GM12878 (cell line): Measurements from ENCODE around the gene MID1.

ENCODE experiments used
- CEBPZ ChIP-seq: fragments of 150-350 bp; IDR thresholded peaks from 2 replicates; pipeline ENCODE4 v1.6.1; 2016; ENCODE audit warnings: low read depth, low read length
- EP300 ChIP-seq, 2 experiments: fragments of 150-350 bp in 1 of 2; IDR thresholded peaks; 2 replicates each; pipeline ENCODE4 v1.6.1; 2011 to 2012; ENCODE audit warnings: low read depth in 2 of 2, low read length in 2 of 2, borderline replicate concordance in 1 of 2, improper control_type of control experiment in 1 of 2, inconsistent platforms in 1 of 2; ENCODE audit not compliant: control insufficient read depth in 1 of 2
- JUNB ChIP-seq: IDR thresholded peaks from 2 replicates; pipeline ENCODE4 v1.6.1; 2016; ENCODE audit warnings: antibody characterized with exemption, mild to moderate bottlenecking
- POLR2AphosphoS5 ChIP-seq: IDR thresholded peaks from 2 replicates; pipeline ENCODE4 v1.6.1; 2011; ENCODE audit warnings: mild to moderate bottlenecking, low read length, inconsistent platforms
- SIX5 ChIP-seq: IDR thresholded peaks from 2 replicates; pipeline ENCODE4 v1.6.1; 2011; ENCODE audit warnings: mild to moderate bottlenecking, low read depth, low read length, moderate library complexity; ENCODE audit not compliant: severe bottlenecking
- SPI1 ChIP-seq: IDR thresholded peaks from 2 replicates; pipeline ENCODE4 v1.6.1; 2011; ENCODE audit warnings: low read depth, mild to moderate bottlenecking, low read length, moderate library complexity, borderline replicate concordance; ENCODE audit not compliant: insufficient read depth
- SUZ12 ChIP-seq: fragments of 200-600 bp; sonication (generic); IDR thresholded peaks from one replicate; pipeline ENCODE4 v1.6.1; 2018; ENCODE audit warnings: antibody characterized with exemption, mild to moderate bottlenecking; ENCODE audit not compliant: unreplicated experiment
- ZNF274 ChIP-seq: IDR thresholded peaks from one replicate; pipeline ENCODE4 v1.8.0; 2011; ENCODE audit not compliant: insufficient read length, insufficient read depth
- TF ChIP-seq, protein P1 (sequence below), 3 experiments: IDR thresholded peaks in 2 of 3; conservative IDR thresholded peaks in 1 of 3; 2 replicates each; pipeline ENCODE4 v1.5.1; 2011; ENCODE audit warnings: low read depth in 3 of 3, low read length in 3 of 3, mild to moderate bottlenecking in 3 of 3, control low read depth in 2 of 3, moderate library complexity in 2 of 3, inconsistent platforms in 1 of 3, mixed read lengths in 1 of 3; ENCODE audit not compliant: control insufficient read depth in 2 of 3, insufficient read depth in 1 of 3; ENCODE audit errors: extremely low read depth in 1 of 3
- TF ChIP-seq, protein P2 (sequence below): fragments of 450-650 bp; IDR thresholded peaks from 2 replicates; pipeline ENCODE4 v1.6.1; 2017; ENCODE audit warnings: mild to moderate bottlenecking

DNA sequence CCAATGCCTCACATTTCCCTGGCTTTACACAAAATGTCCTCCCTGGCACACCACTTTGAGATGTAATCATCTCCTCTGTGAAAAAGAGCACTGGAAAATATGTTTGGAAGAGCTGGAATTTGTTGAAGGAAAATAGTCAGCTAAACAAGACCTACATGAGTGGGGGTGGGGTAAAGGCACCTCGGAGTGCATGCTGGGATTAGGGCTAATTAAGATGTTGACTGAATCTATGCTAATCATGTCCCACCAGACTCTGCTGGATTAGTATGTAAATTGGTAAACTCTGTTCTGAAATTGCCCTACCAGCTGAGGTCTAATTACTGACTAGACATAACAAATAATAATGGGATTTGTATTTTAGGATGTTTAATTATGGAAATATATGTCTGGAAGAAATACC is 46.8 kb upstream of the MID1 start:
- TF ChIP-seq POLR2AphosphoS5 (no peak), SUZ12 (no peak), JUNB (no peak), SIX5 (no peak), SPI1 (no peak), EP300 (IDR thresholded peaks at IDR 0.05; ENCODE audit: borderline replicate concordance in 1 of 2, control insufficient read depth in 1 of 2, low read depth in 2 of 2, low read length in 2 of 2) (no peak), CEBPZ (no peak), ZNF274 (no peak)
- TF ChIP-seq, protein P1, sequence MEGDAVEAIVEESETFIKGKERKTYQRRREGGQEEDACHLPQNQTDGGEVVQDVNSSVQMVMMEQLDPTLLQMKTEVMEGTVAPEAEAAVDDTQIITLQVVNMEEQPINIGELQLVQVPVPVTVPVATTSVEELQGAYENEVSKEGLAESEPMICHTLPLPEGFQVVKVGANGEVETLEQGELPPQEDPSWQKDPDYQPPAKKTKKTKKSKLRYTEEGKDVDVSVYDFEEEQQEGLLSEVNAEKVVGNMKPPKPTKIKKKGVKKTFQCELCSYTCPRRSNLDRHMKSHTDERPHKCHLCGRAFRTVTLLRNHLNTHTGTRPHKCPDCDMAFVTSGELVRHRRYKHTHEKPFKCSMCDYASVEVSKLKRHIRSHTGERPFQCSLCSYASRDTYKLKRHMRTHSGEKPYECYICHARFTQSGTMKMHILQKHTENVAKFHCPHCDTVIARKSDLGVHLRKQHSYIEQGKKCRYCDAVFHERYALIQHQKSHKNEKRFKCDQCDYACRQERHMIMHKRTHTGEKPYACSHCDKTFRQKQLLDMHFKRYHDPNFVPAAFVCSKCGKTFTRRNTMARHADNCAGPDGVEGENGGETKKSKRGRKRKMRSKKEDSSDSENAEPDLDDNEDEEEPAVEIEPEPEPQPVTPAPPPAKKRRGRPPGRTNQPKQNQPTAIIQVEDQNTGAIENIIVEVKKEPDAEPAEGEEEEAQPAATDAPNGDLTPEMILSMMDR (IDR thresholded peaks at IDR 0.05 in 2 of 3, conservative IDR thresholded peaks at IDR 0.05 in 1 of 3; ENCODE audit: control insufficient read depth in 2 of 3, extremely low read depth in 1 of 3, insufficient read depth in 1 of 3, low read depth in 3 of 3, low read length in 3 of 3) = no peak
- TF ChIP-seq, protein P2, sequence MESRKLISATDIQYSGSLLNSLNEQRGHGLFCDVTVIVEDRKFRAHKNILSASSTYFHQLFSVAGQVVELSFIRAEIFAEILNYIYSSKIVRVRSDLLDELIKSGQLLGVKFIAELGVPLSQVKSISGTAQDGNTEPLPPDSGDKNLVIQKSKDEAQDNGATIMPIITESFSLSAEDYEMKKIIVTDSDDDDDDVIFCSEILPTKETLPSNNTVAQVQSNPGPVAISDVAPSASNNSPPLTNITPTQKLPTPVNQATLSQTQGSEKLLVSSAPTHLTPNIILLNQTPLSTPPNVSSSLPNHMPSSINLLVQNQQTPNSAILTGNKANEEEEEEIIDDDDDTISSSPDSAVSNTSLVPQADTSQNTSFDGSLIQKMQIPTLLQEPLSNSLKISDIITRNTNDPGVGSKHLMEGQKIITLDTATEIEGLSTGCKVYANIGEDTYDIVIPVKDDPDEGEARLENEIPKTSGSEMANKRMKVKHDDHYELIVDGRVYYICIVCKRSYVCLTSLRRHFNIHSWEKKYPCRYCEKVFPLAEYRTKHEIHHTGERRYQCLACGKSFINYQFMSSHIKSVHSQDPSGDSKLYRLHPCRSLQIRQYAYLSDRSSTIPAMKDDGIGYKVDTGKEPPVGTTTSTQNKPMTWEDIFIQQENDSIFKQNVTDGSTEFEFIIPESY = no peak
